Cardiac septum (tissue), 1 donor: ENCODE data around the gene HMMR. TPM values are rescaled to one million over a fixed set of nuclear protein-coding genes. Genes with fewer than 3 reads are reported as not detected.
"Not testable (repeated sequence)": the region's sequence is repeated elsewhere in the genome, so short reads cannot be mapped to it uniquely, and the experiment has no call there.

Experiments
- DNase-seq: peaks from one replicate; pipeline ENCODE4 v3.0.0-alpha.2; 2020; ENCODE audit warnings: low spot score
- intact Hi-C: fragments of 100-400 bp; cut with DNase I; formaldehyde crosslinking; loops from one replicate; pipeline ENCODE4 v1.14.0; 2022
- long read RNA-seq: library from polyadenylated mRNA; unstranded; transcript quantifications from one replicate; pipeline ENCODE4 v2.0.0, GENCODE V29; 2021
- total RNA-seq: library from RNA; stranded (reverse); fragmentation: NEBNext Ultra II Directional; extraction: Animal tissue kit (Norgen Biotek cat#: 25700); gene quantifications from one replicate; pipeline ENCODE4 v1.2.1, GENCODE V29; 2021
- donor health status: DM: no; HTN: no; CAD: no.

Gene HMMR
- 0.46 TPM for total RNA-seq
- long read RNA-seq, partial matches to known transcripts: 0 of 1 reads
- long read RNA-seq, other reads (novel, unspliced or antisense): 0 of 1 reads

DNA sequence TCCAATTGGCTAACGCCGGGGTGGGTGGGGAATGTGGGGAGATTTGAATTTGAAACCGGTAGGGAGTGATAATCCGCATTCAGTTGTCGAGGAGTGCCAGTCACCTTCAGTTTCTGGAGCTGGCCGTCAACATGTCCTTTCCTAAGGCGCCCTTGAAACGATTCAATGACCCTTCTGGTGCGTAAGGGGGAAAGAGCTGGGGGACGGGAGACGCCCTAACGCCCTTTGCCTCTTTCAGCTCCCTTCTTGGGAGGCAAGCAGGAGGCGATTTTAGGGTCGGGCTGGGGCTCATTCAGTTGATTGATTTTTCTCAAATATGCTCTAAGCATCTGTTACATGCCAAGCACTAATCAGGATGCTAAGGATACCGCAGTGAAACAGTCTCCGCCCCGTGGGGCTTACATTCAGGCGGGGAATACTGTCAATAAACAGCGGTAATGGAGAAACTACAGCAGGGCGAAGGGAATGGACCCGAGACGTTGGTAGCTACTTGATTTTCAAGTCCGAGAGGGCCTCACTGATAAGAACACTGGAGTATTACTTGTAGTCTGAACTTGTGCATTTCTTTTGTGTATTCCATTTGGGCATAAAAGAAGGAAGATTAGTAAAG, at the start of gene HMMR:
Gene HMMR (plus strand): TSS at position 71 of the 610 bp plus-strand sequence. CDS start 61 bp downstream, at position 132.
- DNase-seq: no peak
- intact Hi-C loops: loop anchor here (2.0 kb wide), 1 partner anchor 44 kb away; the partner anchor contains the start of gene MAT2B

- intact Hi-C loops: not testable (repeated sequence)
Measured at GRCh38 chr5:163415673-163416072, 44.8 kb upstream of the HMMR start.

DNA sequence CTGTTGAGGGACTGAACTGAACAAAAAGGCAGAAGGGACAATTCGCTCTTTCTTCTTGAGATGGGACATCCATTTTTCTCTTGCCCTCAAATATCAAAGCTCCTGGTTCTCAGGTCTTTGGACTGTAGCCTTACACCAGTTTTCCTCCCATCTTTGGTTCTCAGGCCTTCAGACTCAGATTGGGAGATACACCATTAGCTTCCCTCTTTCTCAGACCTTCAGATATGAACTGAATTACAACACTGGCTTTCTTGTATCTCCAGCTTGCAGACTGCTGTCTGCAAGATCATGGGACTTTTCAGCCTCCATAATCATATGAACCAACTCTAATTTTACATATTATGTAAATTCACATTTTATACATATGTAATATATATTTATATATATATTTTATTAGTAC, 35.6 kb upstream of the HMMR start:
- intact Hi-C loops: no loop called here
- no peak for DNase-seq

More at GRCh38 chr5:163415673-163416072, 44.8 kb upstream of the HMMR start:
- DNase-seq: not testable (repeated sequence)

DNA sequence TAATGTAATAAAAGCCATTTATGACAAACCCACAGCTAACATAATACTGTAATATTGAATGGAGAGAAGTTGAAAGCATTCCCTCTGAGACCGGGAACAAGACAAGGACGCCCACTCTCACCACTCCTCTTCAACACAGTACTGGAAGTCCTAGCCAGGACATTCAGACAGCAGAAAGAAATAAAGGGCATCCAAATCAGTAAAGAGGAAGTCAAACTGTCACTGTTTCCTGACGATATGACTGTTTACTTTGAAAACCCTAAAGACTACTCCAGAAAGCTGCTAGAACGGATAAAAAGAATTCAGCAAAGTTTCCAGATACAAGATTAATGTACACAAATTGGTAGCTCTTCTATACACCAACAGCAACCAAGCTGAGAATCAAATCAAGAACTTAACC, 34.3 kb upstream of the HMMR start:
- DNase-seq, intact Hi-C loops: not testable (repeated sequence)

- intact Hi-C loops: no loop called here
- DNase-seq: no peak
Measured at GRCh38 chr5:163432544-163432943, 27.9 kb upstream of the HMMR start.

DNA sequence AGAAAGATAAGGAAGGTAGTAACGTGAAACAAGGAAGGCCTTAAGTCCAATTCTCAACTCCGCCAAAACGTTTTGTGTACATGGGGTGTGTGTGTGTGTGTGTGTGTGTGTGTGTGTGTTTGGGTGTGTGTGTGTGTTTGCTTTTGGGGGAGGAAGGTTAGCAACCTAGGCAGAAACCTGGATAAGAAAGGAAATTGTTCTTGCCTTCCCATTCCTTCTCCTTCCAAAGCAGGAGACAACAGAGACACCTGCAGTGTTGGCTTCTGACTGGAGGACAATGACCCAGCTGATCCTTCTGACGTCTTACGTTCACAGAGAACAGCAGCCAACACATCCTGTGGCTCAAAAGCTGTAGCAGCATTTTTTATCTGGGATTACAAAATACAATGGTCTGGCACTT, 27.2 kb upstream of the HMMR start:
- DNase-seq: no peak
- intact Hi-C loops: no loop called here

- intact Hi-C loops: no loop called here
- DNase-seq: no peak
Measured at GRCh38 chr5:163434401-163434866, 26.0 kb upstream of the HMMR start.

- no peak for DNase-seq
- intact Hi-C loops: no loop called here
Measured at GRCh38 chr5:163436515-163436914, 23.9 kb upstream of the HMMR start.

DNA sequence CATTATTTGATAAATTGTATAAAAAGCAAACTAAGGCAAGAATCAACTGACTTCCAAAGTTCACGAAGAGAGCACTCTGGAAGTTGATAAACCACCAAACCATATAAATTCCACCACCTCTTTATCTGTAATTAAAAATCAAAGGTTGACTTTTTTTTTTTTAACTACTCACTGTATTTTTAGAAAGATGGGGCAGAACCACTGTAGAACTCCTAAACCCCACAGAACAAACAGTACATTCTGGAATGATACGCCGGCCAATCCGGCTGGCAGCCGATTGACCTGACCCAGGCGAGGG, 23.5 kb upstream of the HMMR start:
- intact Hi-C loops: no loop called here
- no peak for DNase-seq

DNA sequence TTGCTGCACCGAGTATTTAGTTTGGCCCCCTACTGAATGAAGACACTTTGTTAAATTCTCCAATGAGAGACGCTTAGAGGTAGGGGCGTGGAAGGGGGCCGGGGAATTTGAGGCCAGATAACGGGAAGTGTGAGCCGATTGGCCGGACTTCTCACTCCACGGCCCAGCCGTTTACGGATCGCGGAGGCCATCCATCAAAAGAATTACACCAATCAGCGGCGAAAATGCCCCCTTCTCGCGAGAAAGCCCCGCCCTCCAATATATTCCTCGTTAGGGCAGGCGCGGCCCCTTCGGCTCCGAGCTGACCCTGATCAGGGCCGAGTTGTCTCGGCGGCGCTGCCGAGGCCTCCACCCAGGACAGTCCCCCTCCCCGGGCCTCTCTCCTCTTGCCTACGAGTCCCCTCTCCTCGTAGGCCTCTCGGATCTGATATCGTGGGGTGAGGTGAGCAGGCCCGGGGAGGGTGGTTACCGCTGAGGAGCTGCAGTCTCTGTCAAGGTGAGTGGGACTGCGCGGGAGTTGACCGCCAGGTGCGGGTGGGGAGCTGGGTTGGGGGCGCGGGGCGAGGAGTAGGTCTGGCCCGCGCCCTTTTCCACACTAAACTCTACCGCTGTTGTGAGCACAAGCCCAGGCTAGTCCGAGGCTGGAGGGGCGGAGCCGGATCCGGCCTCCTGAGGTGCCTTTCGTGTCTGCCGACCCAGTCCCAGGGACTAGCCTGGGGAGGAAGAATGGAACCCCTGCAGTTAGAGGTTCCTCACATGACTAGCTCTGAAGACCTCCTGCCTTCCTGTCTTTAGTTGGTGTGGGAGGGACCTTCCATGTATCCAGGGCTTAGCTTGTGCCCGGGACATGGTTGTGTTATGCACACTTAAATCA, 22.9 kb upstream of the HMMR start, which contains the start of gene CCNG1:
Gene CCNG1 (plus strand): TSS at position 287 of the 874 bp plus-strand sequence. CDS start 1,662 bp downstream, outside the sequence.
- intact Hi-C loops: no loop called here
- peak; percentile 97 for DNase-seq

DNA sequence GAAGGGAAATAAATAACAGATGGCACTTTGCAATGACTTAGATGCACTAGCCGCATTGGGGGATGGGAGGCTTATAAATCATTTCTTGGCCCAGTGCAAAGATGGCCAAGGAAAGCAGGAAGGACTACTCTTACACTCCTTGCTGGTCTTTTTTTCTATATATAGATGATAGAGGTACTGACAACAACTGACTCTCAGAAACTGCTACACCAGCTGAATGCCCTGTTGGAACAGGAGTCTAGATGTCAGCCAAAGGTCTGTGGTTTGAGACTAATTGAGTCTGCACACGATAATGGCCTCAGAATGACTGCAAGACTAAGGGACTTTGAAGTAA, 21.4 kb upstream of the HMMR start:
- intact Hi-C loops: no loop called here
- no peak for DNase-seq

DNA sequence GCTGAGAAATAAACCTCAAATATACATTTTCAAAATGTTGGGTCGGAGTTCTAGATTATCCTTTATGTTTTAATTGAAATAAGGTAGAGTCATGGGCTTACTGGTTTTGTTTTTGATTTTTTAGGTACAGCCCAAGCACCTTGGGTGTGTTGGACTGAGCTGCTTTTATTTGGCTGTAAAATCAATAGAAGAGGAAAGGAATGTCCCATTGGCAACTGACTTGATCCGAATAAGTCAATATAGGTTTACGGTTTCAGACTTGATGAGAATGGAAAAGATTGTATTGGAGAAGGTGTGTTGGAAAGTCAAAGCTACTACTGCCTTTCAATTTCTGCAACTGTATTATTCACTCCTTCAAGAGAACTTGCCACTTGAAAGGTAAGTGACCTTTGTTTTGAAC, 19.5 kb upstream of the HMMR start:
- no peak for DNase-seq
- intact Hi-C loops: no loop called here

GRCh38 chr5:163444526-163444925, 15.9 kb upstream of the HMMR start:
- intact Hi-C loops: no loop called here
- no peak for DNase-seq

- intact Hi-C loops: no loop called here
- DNase-seq: no peak
Measured at GRCh38 chr5:163445345-163445744, 15.1 kb upstream of the HMMR start.

GRCh38 chr5:163447191-163447590, 13.2 kb upstream of the HMMR start:
- DNase-seq: no peak
- intact Hi-C loops: no loop called here

- intact Hi-C loops: no loop called here
Measured at GRCh38 chr5:163447875-163448274, 12.6 kb upstream of the HMMR start.

GRCh38 chr5:163448491-163448890, 11.9 kb upstream of the HMMR start:
- no peak for DNase-seq
- intact Hi-C loops: no loop called here

More at GRCh38 chr5:163447875-163448274, 12.6 kb upstream of the HMMR start:
- no peak for DNase-seq

DNA sequence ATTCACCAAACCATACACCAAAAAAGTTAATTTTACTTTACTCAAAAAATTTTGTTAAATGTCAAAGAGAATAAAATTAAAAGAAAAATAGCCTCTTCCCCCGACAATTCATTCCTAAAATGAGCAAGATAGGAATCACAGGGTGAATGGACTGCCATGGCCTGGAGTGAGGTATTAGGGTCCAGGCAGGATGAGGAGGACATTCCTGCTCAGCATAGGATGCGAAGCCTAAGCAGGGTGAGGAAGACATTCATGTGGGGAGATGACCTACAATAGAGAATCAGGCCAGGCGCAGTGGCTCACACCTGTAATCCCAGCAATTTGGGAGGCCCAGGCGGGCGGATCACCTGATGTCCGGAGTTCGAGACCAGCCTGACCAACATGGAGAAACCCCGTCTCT, 8.9 kb upstream of the HMMR start:
- DNase-seq: no peak
- intact Hi-C loops: no loop called here

GRCh38 chr5:163453705-163454104, 6.7 kb upstream of the HMMR start:
- intact Hi-C loops: no loop called here
- DNase-seq: no peak

DNA sequence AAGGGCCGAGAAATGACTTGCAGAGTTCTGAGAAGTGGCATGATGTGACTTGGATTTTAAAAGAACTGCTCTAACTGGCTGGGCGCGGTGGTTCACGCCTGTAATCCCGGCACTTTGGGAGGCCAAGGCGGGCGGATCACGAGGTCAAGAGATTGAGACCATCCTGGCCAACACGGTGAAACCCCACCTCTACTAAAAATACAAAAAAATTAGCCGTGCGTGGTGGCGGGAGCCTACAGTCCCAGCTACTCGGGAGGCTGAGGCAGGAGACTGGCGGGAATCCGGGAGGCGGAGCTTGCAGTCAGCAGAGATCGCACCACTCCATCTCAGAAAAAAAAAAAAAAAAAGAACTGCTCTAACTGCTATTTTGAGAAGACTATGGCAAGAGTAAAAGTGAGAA, 5.0 kb upstream of the HMMR start:
- intact Hi-C loops: not testable (repeated sequence)

GRCh38 chr5:163456029-163456589, 4.3 kb upstream of the HMMR start:
- DNase-seq: no peak
- intact Hi-C loops: no loop called here

More for the DNA sequence above, 5.0 kb upstream of the HMMR start:
- not testable (repeated sequence) for DNase-seq
